ENCODE results near the gene OR10X1. TPM values are rescaled to one million over a fixed set of nuclear protein-coding genes. Genes with fewer than 3 reads are reported as not detected.

OR10X1 gene
- total RNA-seq, result not detected in 2 replicates

GRCh38 chr1:158579733-158580132 is at the start of gene OR10X1:
OR10X1 (minus strand) TSS chr1:158579899; CDS start chr1:158579899, 0 bp downstream.
- FAIRE-seq (no peak), DNase-seq (ENCODE audit: low read depth) (no peak)
- no peak for TF ChIP-seq CTCF (IDR thresholded peaks at IDR 0.05; ENCODE audit: insufficient read depth, low read length, severe bottlenecking)
- H3K27me3 ChIP-seq (ENCODE audit: control insufficient read depth, insufficient read depth, low read length), result no peaks in the 10 kb centered on the region
- H3K36me3 ChIP-seq (ENCODE audit: control insufficient read depth, insufficient read depth, low read length), result no peaks in the 10 kb centered on the region
- no peak within 1 kb of the TSS for H3K4me3 ChIP-seq (ENCODE audit: low read depth, low read length)

DNA sequence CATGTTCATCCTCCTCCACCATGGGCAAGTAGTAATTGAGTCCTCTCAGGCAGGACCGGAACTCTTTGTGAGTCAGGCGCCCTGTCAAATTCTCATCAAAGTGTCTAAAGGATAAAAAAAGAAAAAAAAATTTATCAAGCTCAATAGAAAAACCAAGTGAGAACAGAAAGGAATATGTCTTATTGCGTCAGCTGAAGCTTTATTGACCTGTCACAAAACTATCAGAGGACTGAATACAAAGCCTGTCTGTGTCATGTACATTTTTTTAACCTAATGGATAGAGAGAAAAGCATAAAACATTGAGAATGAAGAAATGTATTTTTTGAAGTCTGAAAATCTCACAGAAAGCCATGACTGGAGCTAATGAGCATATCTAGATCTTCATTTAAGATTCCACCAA is 34.1 kb upstream of the OR10X1 start:
- Histone ChIP-seq H3K27me3 (ENCODE audit: control insufficient read depth, insufficient read depth, low read length) (no peaks in the 10 kb centered on the region), H3K36me3 (ENCODE audit: control insufficient read depth, insufficient read depth, low read length) (no peaks in the 10 kb centered on the region), H3K4me3 (ENCODE audit: low read depth, low read length) (no peak overlapping the region)
- no peak for FAIRE-seq
- no peak for TF ChIP-seq CTCF (IDR thresholded peaks at IDR 0.05; ENCODE audit: insufficient read depth, low read length, severe bottlenecking)
- no peak for DNase-seq (ENCODE audit: low read depth)

DNA sequence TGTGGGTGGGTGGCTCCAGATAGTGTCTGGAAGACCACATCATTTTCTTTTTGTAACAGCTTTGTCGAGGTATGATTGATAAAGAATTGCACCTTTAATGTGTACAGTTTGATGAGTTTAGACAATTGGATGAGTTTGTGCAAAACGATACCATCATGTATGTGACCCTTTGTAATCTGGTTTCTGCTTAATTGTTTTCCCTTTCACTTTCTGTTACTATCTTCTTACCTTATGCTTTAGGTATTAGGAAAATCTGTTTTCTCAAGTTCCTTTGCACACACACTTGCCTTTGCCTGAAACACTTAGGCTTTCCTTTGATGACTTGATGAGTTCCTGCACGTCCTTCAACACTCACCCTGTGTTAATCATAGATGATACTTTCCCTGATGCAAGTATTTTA is 32.2 kb upstream of the OR10X1 start:
- DNase-seq (ENCODE audit: low read depth), result peak; percentile 23
- Histone ChIP-seq H3K4me3 (ENCODE audit: low read depth, low read length) (no peak overlapping the region), H3K36me3 (ENCODE audit: control insufficient read depth, insufficient read depth, low read length) (no peaks in the 10 kb centered on the region), H3K27me3 (ENCODE audit: control insufficient read depth, insufficient read depth, low read length) (no peaks in the 10 kb centered on the region)
- no peak for TF ChIP-seq CTCF (IDR thresholded peaks at IDR 0.05; ENCODE audit: insufficient read depth, low read length, severe bottlenecking)
- FAIRE-seq, result peak; percentile 28

GRCh38 chr1:158607296-158607695 is 27.6 kb upstream of the OR10X1 start:
- no peak for TF ChIP-seq CTCF (IDR thresholded peaks at IDR 0.05; ENCODE audit: insufficient read depth, low read length, severe bottlenecking)
- no peak for FAIRE-seq
- no peak for DNase-seq (ENCODE audit: low read depth)
- Histone ChIP-seq H3K36me3 (ENCODE audit: control insufficient read depth, insufficient read depth, low read length) (no peaks in the 10 kb centered on the region), H3K27me3 (ENCODE audit: control insufficient read depth, insufficient read depth, low read length) (no peaks in the 10 kb centered on the region), H3K4me3 (ENCODE audit: low read depth, low read length) (no peak overlapping the region)

DNA sequence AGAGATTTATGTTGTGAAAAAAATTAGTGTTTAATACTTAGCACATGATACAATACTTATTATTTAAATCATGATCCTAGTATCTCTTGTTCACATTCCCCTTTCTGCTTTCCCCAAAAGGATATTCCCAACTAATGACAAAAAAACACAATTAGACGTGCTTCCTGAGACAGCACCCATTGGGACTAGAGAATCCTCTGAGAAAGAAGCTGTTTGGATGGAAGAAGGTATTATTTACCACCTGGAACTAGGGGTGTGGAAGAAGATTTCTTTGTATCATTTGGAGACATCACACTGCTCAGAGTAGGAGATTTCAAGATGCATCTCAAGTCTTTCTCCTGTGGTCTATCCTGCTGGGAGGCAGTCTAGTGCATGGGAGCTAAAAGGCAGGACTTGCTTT is 25.3 kb upstream of the OR10X1 start, which contains the start of gene OR10Z1:
TSS of gene OR10Z1 (plus strand) at position 301 of the 400 bp plus-strand sequence. CDS start 1,171 bp downstream, outside the sequence.
- Histone ChIP-seq H3K4me3 (ENCODE audit: low read depth, low read length) (no peak within 1 kb of the TSS), H3K36me3 (ENCODE audit: control insufficient read depth, insufficient read depth, low read length) (no peaks in the 10 kb centered on the region), H3K27me3 (ENCODE audit: control insufficient read depth, insufficient read depth, low read length) (no peaks in the 10 kb centered on the region)
- DNase-seq (ENCODE audit: low read depth) (no peak), FAIRE-seq (no peak)
- TF ChIP-seq CTCF (IDR thresholded peaks at IDR 0.05; ENCODE audit: insufficient read depth, low read length, severe bottlenecking), result no peak

- TF ChIP-seq CTCF (IDR thresholded peaks at IDR 0.05; ENCODE audit: insufficient read depth, low read length, severe bottlenecking), result no peak
- DNase-seq (ENCODE audit: low read depth) (no peak), FAIRE-seq (no peak)
- no peak overlapping the region for H3K4me3 ChIP-seq (ENCODE audit: low read depth, low read length)
- H3K27me3 ChIP-seq (ENCODE audit: control insufficient read depth, insufficient read depth, low read length), result no peaks in the 10 kb centered on the region
- no peaks in the 10 kb centered on the region for H3K36me3 ChIP-seq (ENCODE audit: control insufficient read depth, insufficient read depth, low read length)
These were observed 21.0 kb upstream of the OR10X1 start for GRCh38 chr1:158600735-158601134.
